ENCODE measurements around the gene AGT. TPM values are rescaled to one million over a fixed set of nuclear protein-coding genes. Genes with fewer than 3 reads are reported as not detected.

Gene AGT
- total RNA-seq, 1 experiment from 2014 or later: 0.93 TPM

- POLR2A ChIA-PET: no interaction called here
- CTCF ChIA-PET: no interaction called here
- BruUV-seq (replicated peaks): no TSS peak
- peaks cover 0 to 4% of the 10 kb centered on the region in 2 experiments; a peak in 1 of 4 replicates for H3K36me3 ChIP-seq (ENCODE audit: control insufficient read depth in 1 of 2, insufficient read depth in 2 of 2, low read length in 2 of 2)
- no peaks in the 10 kb centered on the region for H4K20me1 ChIP-seq (ENCODE audit: insufficient read depth)
- no peak for DNase-seq (ENCODE audit: low read depth, low spot score)
- no peaks in the 10 kb centered on the region for H3K27me3 ChIP-seq (ENCODE audit: insufficient read depth, low read length)
- ATAC-seq: no peak
- no peaks in the 10 kb centered on the region for H3K4me1 ChIP-seq (ENCODE audit: control insufficient read depth in 1 of 2, insufficient read depth in 2 of 2, low read length in 2 of 2)
- H3K9me2 ChIP-seq (ENCODE audit: insufficient read depth): no peaks in the 10 kb centered on the region
- peaks cover 5% of the 10 kb centered on the region; the same call in 1 of the 2 replicates for H3K79me2 ChIP-seq (ENCODE audit: insufficient read depth, low read length)
- H3K9me3 ChIP-seq (ENCODE audit: control insufficient read depth in 1 of 2, insufficient read depth in 1 of 2, low read depth in 1 of 2, low read length in 2 of 2): no peaks in the 10 kb centered on the region
- no peak for TF ChIP-seq TCF7L2 (IDR thresholded peaks at IDR 0.05; ENCODE audit: borderline replicate concordance, extremely low read depth, insufficient read depth, insufficient read length)
- no peak for TF ChIP-seq ATF3 (IDR thresholded peaks at IDR 0.05)
- TF ChIP-seq SP1 (IDR thresholded peaks at IDR 0.05; ENCODE audit: low read depth): no peak
- no peak for TF ChIP-seq CTCF (IDR thresholded peaks at IDR 0.05 in 2 of 3, conservative IDR thresholded peaks at IDR 0.05 in 1 of 3; ENCODE audit: borderline replicate concordance in 1 of 3, insufficient read depth in 1 of 3, low read depth in 2 of 3, low read length in 2 of 3)
- no peak for TF ChIP-seq POLR2A (IDR thresholded peaks at IDR 0.05; ENCODE audit: borderline replicate concordance, extremely low read depth, insufficient read depth, insufficient read length)
- TF ChIP-seq EGR1 (IDR thresholded peaks at IDR 0.05; ENCODE audit: low read depth): no peak
- TF ChIP-seq YY1 (IDR thresholded peaks at IDR 0.05; ENCODE audit: extremely low read depth, insufficient replicate concordance, low read depth, low read length): no peak
- TF ChIP-seq MAX (IDR thresholded peaks at IDR 0.05): no peak
- TF ChIP-seq EZH2 (IDR thresholded peaks at IDR 0.05): no peak
- TF ChIP-seq REST (IDR thresholded peaks at IDR 0.05; ENCODE audit: low read depth): no peak
- no peak for TF ChIP-seq ZNF274 (IDR thresholded peaks at IDR 0.05; ENCODE audit: low read depth, low read length)
- no peak for TF ChIP-seq EZH2phosphoT487 (IDR thresholded peaks at IDR 0.05; ENCODE audit: borderline replicate concordance)
- TF ChIP-seq SRF (IDR thresholded peaks at IDR 0.05; ENCODE audit: low read depth): no peak
- no peak for TF ChIP-seq RAD21 (IDR thresholded peaks at IDR 0.05; ENCODE audit: low read depth)
- TF ChIP-seq CBX3 (IDR thresholded peaks at IDR 0.05; ENCODE audit: low read depth): no peak
- TF ChIP-seq CEBPB (IDR thresholded peaks at IDR 0.05; ENCODE audit: low read depth): no peak
- TF ChIP-seq SIN3A (IDR thresholded peaks at IDR 0.05; ENCODE audit: low read depth): no peak
- TF ChIP-seq ZBTB33 (IDR thresholded peaks at IDR 0.05; ENCODE audit: extremely low read depth, insufficient replicate concordance, low read length): no peak
- no peak overlapping the region for H3K27ac ChIP-seq (ENCODE audit: low read depth, low read length)
- intact Hi-C loops (cut with micrococcal nuclease): no loop called here
- H3K4me2 ChIP-seq (ENCODE audit: low read length): no peak overlapping the region
- no peak overlapping the region for H3K4me3 ChIP-seq (replicated peaks in 1 of 2; ENCODE audit: low read depth in 1 of 2, low read length in 2 of 2)
- H2AFZ ChIP-seq (ENCODE audit: low read depth, low read length, poor library complexity, severe bottlenecking): no peak overlapping the region
- RAD21 ChIA-PET (ENCODE audit: low non-redundant PET in 1 of 2, low total read pairs in 2 of 2, uncharacterized antibody in 2 of 2, unreplicated experiment in 2 of 2): no interaction called here
- no peak overlapping the region for H3K9ac ChIP-seq (ENCODE audit: low read length)
Measured at GRCh38 chr1:230658691-230659090, 55.2 kb downstream of the AGT start.
